ENCODE data around the gene INPP5D. TPM values are rescaled to one million over a fixed set of nuclear protein-coding genes. Genes with fewer than 3 reads are reported as not detected.

Gene INPP5D
- total and polyA plus RNA-seq, 7 experiments from 2014 or later = 41.0 to 232 (median 122) TPM

DNA sequence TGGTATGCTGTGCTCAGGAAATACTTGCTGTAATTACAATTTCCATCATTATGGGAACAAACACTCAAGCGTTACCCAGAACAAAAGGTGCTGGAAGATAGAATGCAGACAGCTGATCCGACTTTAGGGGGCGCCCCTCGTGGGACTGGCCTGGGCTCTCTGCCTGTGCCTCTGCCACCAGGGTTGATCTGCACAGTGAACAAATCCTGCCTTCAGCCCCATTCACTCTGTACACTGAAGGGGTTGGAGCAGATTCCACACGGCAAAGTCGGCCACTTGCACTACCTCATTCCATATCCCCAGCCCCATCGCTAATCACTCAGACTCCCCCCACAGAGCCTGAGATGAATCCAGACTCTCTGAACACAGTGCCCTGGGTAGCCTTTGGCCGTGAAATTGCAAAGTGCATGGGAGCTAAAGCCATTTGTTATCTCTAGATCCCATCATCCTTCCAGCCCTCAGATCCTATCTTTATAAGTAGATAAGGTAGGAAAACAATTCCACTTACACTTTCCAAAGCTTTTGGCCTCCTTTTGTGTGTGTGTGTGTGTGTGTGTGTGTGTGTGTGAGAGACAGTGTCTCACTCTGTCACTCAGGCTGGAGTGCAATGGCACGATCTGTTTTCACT lies 69.3 kb downstream of the INPP5D start:
- peak; percentile 37 for ATAC-seq
- ChIA-PET POLR2A (interaction anchor here (0.6 kb wide), 1 partner anchor 177 kb away, joined by 7 read pairs; no protein-coding TSS in a partner anchor), CTCF (interaction anchor here (1.2 to 1.9 kb wide), 3 partner anchors 10 to 75 kb away, joined by 3 to 6 read pairs (median 6); partner anchors contain the start of gene INPP5D)
- Histone ChIP-seq H3K27ac (ENCODE audit: low read depth, low read length) (no peak overlapping the region), H3K4me1 (ENCODE audit: control insufficient read depth in 2 of 2, insufficient read depth in 2 of 2, low read length in 2 of 2) (peaks cover 0 to 6% of the 10 kb centered on the region in 2 donors), H3K36me3 (ENCODE audit: control insufficient read depth in 2 of 3, insufficient read depth in 3 of 3, low read length in 3 of 3) (peaks cover 31 to 96% (median 45%) of the 10 kb centered on the region in 3 experiments), H3K9me3 (ENCODE audit: control insufficient read depth in 2 of 3, low read length in 3 of 3) (no peaks in the 10 kb centered on the region), H3K27me3 (ENCODE audit: control insufficient read depth in 2 of 2, insufficient read depth in 2 of 2, low read length in 2 of 2) (no peaks in the 10 kb centered on the region), H3K4me3 (ENCODE audit: low read length) (no peak overlapping the region)
- Mint-ChIP-seq H3K4me3 (no peak overlapping the region), H3K9me3 (peaks cover 0 to 8% (median 2%) of the 10 kb centered on the region in 11 donors), H3K27me3 (no peaks in the 10 kb centered on the region), H3K27ac (peak overlapping the region in 6 of 9 donors; percentile 19 to 84 (median 65)), H3K36me3 (peaks cover 20 to 68% (median 40%) of the 10 kb centered on the region in 5 donors), H3K4me1 (peaks cover 16 to 38% (median 20%) of the 10 kb centered on the region in 7 donors)
- DNase-seq = no peak
- intact Hi-C loops (cut with micrococcal nuclease) = no loop called here

DNA sequence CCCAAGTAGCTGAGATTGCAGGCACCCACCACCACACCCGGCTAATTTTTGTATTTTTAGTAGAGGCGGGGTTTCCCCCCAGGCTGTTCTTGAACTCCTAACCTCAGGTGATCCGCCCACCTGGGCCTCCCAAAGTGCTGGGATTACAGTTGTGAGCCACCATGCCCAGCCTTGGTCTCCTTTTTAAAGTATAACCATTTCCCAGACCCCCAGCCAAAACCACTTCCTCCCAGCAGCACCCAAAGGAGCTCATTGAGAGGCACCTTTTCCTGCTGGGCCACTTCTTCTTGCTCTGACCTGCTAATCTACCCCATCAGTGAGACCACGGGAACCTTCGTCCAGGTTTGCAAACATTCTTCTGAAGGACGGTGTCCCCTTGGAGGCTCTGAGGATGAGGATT lies 69.9 kb downstream of the INPP5D start:
- Mint-ChIP-seq H3K27ac (peak overlapping the region in 8 of 9 donors; percentile 4 to 87 (median 61)), H3K27me3 (no peaks in the 10 kb centered on the region), H3K4me1 (peaks cover 16 to 40% (median 20%) of the 10 kb centered on the region in 7 donors), H3K36me3 (peaks cover 24 to 73% (median 46%) of the 10 kb centered on the region in 5 donors), H3K9me3 (peaks cover 0 to 12% (median 3%) of the 10 kb centered on the region in 11 donors), H3K4me3 (peak overlapping the region in 1 of 10 donors; percentile 2)
- no peak overlapping the region for H3K4me3 ChIP-seq (ENCODE audit: low read length)
- no peak for ATAC-seq
- no peak overlapping the region for H3K27ac ChIP-seq (ENCODE audit: low read depth, low read length)
- H3K4me1 ChIP-seq (ENCODE audit: control insufficient read depth in 2 of 2, insufficient read depth in 2 of 2, low read length in 2 of 2) = peaks cover 0 to 6% of the 10 kb centered on the region in 2 donors
- DNase-seq = no peak
- no peaks in the 10 kb centered on the region for H3K27me3 ChIP-seq (ENCODE audit: control insufficient read depth in 2 of 2, insufficient read depth in 2 of 2, low read length in 2 of 2)
- intact Hi-C loops (cut with micrococcal nuclease) = no loop called here
- peaks cover 35 to 96% (median 51%) of the 10 kb centered on the region in 3 experiments for H3K36me3 ChIP-seq (ENCODE audit: control insufficient read depth in 2 of 3, insufficient read depth in 3 of 3, low read length in 3 of 3)
- CTCF ChIA-PET = interaction anchor here (0.6 to 1.9 kb wide), 4 partner anchors 11 to 308 kb away, joined by 3 to 6 read pairs (median 4); partner anchors contain the start of gene INPP5D
- H3K9me3 ChIP-seq (ENCODE audit: control insufficient read depth in 2 of 3, low read length in 3 of 3) = no peaks in the 10 kb centered on the region
- POLR2A ChIA-PET = interaction anchor here (0.6 kb wide), 1 partner anchor 178 kb away, joined by 7 read pairs; no protein-coding TSS in a partner anchor

DNA sequence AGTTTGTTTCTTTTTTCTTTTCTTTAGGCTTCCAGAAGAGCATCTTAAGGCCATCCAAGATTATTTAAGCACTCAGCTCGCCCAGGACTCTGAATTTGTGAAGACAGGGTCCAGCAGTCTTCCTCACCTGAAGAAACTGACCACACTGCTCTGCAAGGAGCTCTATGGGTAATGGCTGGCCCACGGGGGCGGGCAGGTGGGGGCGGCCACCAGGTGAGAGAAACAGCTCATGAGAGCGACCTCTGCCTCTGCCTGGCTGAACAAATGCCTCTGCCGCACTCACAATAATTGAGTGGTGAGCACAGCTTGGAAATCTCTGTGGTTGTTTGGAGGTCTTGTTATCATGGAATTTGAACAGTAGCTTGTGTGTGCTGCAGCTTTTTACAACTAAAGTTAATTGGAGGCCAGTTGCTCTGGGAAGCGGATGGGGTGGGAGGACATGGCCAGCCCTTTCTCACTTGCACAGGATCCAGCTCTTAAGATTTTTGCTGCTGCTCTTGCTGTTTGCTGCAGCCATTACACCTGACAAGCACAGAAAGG lies 70.4 kb downstream of the INPP5D start:
- H3K9me3 ChIP-seq (ENCODE audit: control insufficient read depth in 2 of 3, low read length in 3 of 3) = no peaks in the 10 kb centered on the region
- no peak overlapping the region for H3K4me3 Mint-ChIP-seq
- no peak overlapping the region for H3K4me3 ChIP-seq (ENCODE audit: low read length)
- no peak overlapping the region for H3K27ac ChIP-seq (ENCODE audit: low read depth, low read length)
- intact Hi-C loops (cut with micrococcal nuclease) = no loop called here
- no peaks in the 10 kb centered on the region for H3K27me3 ChIP-seq (ENCODE audit: control insufficient read depth in 2 of 2, insufficient read depth in 2 of 2, low read length in 2 of 2)
- H3K4me1 Mint-ChIP-seq = peaks cover 16 to 40% (median 20%) of the 10 kb centered on the region in 7 donors
- DNase-seq (no peak), ATAC-seq (no peak)
- H3K36me3 ChIP-seq (ENCODE audit: control insufficient read depth in 2 of 3, insufficient read depth in 3 of 3, low read length in 3 of 3) = peaks cover 38 to 94% (median 53%) of the 10 kb centered on the region in 3 experiments
- peak overlapping the region in 8 of 9 donors; percentile 10 to 87 (median 70) for H3K27ac Mint-ChIP-seq
- ChIA-PET CTCF (interaction anchor here (0.6 to 1.9 kb wide), 4 partner anchors 12 to 309 kb away, joined by 3 to 6 read pairs (median 4); partner anchors contain the start of gene INPP5D), POLR2A (interaction anchor here (0.6 to 0.7 kb wide), 2 partner anchors 178 to 1069 kb away, joined by 3 to 7 read pairs; no protein-coding TSS in a partner anchor)
- peaks cover 24 to 78% (median 49%) of the 10 kb centered on the region in 5 donors for H3K36me3 Mint-ChIP-seq
- H3K4me1 ChIP-seq (ENCODE audit: control insufficient read depth in 2 of 2, insufficient read depth in 2 of 2, low read length in 2 of 2) = peaks cover 0 to 6% of the 10 kb centered on the region in 2 donors
- no peaks in the 10 kb centered on the region for H3K27me3 Mint-ChIP-seq
- peaks cover 0 to 12% (median 3%) of the 10 kb centered on the region in 11 donors for H3K9me3 Mint-ChIP-seq

DNA sequence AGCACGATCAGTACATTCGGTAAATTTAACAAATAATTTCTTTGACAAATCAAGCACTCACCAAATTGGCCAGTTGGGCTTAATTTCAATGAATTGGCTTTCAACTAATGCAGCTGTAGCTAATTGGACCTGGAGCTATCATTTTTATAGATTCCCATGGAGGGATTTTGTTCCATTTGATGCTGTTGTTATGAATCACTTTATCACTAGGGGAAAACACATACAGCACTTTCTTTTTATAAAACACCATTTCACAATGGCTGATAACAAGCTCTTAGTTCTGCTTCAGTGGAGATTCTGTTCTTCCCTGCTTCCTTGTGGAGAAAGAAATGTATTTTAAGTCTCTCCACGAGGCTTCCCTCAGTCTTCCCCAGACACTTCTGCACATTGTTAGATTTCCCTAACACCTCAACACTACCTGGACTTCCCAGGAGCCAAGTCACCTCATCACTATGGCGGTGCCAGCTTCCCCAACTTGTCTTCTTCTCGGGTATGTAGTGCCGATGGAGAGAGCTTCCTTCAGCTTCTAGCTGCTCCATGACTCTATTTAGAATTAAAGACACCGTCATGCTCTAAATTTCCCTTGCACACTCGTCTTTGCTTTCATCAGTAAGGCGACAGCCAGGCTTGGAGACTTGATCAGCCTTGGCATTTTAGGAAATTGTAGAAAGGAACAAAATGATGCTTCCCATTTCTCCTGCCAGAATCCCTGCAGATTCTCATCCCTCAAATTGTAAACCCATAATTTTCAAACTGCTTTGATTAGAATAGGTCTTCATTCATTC lies 72.0 kb downstream of the INPP5D start:
- DNase-seq (no peak), ATAC-seq (no peak)
- ChIA-PET POLR2A (interaction anchor here (1.1 kb wide), 1 partner anchor 10 kb away, joined by 5 read pairs; no protein-coding TSS in a partner anchor), CTCF (interaction anchor here (0.6 kb wide), 1 partner anchor 12 kb away, joined by 3 read pairs; no protein-coding TSS in a partner anchor)
- H3K27ac Mint-ChIP-seq = peak overlapping the region in 5 of 9 donors; percentile 11 to 78 (median 48)
- intact Hi-C loops (cut with micrococcal nuclease) = no loop called here
- H3K27ac ChIP-seq (ENCODE audit: low read depth, low read length) = no peak overlapping the region
- H3K9me3 Mint-ChIP-seq = peaks cover 0 to 12% (median 3%) of the 10 kb centered on the region in 11 donors
- peaks cover 16 to 37% (median 21%) of the 10 kb centered on the region in 7 donors for H3K4me1 Mint-ChIP-seq
- peaks cover 29 to 89% (median 60%) of the 10 kb centered on the region in 3 experiments for H3K36me3 ChIP-seq (ENCODE audit: control insufficient read depth in 2 of 3, insufficient read depth in 3 of 3, low read length in 3 of 3)
- no peak overlapping the region for H3K4me3 Mint-ChIP-seq
- no peaks in the 10 kb centered on the region for H3K27me3 Mint-ChIP-seq
- peaks cover 24 to 78% (median 53%) of the 10 kb centered on the region in 5 donors for H3K36me3 Mint-ChIP-seq
- no peaks in the 10 kb centered on the region for H3K27me3 ChIP-seq (ENCODE audit: control insufficient read depth in 2 of 2, insufficient read depth in 2 of 2, low read length in 2 of 2)
- no peak overlapping the region for H3K4me3 ChIP-seq (ENCODE audit: low read length)
- H3K4me1 ChIP-seq (ENCODE audit: control insufficient read depth in 2 of 2, insufficient read depth in 2 of 2, low read length in 2 of 2) = peaks cover 0 to 6% of the 10 kb centered on the region in 2 donors
- no peaks in the 10 kb centered on the region for H3K9me3 ChIP-seq (ENCODE audit: control insufficient read depth in 2 of 3, low read length in 3 of 3)

DNA sequence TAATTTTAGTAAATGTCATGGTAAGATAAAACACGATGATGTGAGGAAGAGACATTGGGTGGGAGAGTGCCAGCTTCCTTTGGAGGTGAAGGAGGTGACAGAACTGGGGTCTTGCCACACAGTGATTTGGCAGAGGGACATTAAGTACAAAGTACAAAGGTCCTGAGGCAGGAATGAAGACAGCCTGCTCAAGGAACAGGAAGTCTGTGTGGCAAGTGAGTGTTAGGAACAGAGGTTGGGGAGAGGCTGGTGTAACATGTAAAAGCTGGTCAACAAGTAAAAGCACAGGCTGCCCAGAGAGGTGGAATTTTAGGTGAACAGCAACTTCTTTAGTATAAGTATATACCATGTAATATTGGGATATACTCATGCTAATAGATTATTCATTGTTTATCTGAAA lies 73.1 kb downstream of the INPP5D start:
- peaks cover 25 to 78% (median 56%) of the 10 kb centered on the region in 3 experiments for H3K36me3 ChIP-seq (ENCODE audit: control insufficient read depth in 2 of 3, insufficient read depth in 3 of 3, low read length in 3 of 3)
- ATAC-seq (no peak), DNase-seq (no peak)
- H3K36me3 Mint-ChIP-seq = peaks cover 24 to 68% (median 51%) of the 10 kb centered on the region in 5 donors
- no peaks in the 10 kb centered on the region for H3K27me3 ChIP-seq (ENCODE audit: control insufficient read depth in 2 of 2, insufficient read depth in 2 of 2, low read length in 2 of 2)
- CTCF ChIA-PET = interaction anchor here (0.6 kb wide), 1 partner anchor 287 kb away, joined by 3 read pairs; no protein-coding TSS in a partner anchor
- H3K4me3 ChIP-seq (ENCODE audit: low read length) = no peak overlapping the region
- intact Hi-C loops (cut with micrococcal nuclease) = no loop called here
- no peak overlapping the region for H3K27ac ChIP-seq (ENCODE audit: low read depth, low read length)
- no peak overlapping the region for H3K4me3 Mint-ChIP-seq
- H3K9me3 Mint-ChIP-seq = peaks cover 0 to 12% (median 3%) of the 10 kb centered on the region in 11 donors
- peak overlapping the region in 5 of 9 donors; percentile 1 to 64 (median 43) for H3K27ac Mint-ChIP-seq
- H3K4me1 Mint-ChIP-seq = peaks cover 16 to 37% (median 20%) of the 10 kb centered on the region in 7 donors
- no peaks in the 10 kb centered on the region for H3K9me3 ChIP-seq (ENCODE audit: control insufficient read depth in 2 of 3, low read length in 3 of 3)
- POLR2A ChIA-PET = no interaction called here
- peaks cover 0 to 6% of the 10 kb centered on the region in 2 donors for H3K4me1 ChIP-seq (ENCODE audit: control insufficient read depth in 2 of 2, insufficient read depth in 2 of 2, low read length in 2 of 2)
- H3K27me3 Mint-ChIP-seq = no peaks in the 10 kb centered on the region

DNA sequence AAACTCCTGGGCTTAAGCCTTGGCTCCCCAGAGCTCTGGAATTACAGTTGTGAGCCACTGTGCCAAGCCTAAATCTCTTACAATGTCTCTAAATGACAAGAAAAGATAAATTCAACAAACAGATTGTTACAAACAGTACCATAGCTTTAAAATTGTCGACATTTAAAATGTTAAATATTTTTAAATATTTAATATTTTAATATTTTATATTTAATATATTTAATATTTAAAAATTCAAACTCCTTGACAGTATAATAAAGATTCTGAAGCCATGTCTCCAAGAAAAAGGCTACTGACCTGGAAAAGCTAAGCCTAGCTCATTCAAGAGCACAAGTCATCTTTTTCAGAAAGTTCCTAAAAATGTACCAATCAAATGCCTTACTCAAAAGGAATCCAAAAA lies 75.3 kb downstream of the INPP5D start:
- ChIA-PET POLR2A (interaction anchor here (0.9 to 2.8 kb wide), 3 partner anchors 74 to 88 kb away, joined by 3 to 9 read pairs (median 3); partner anchors contain the start of gene INPP5D), CTCF (interaction anchor here (1.5 kb wide), 1 partner anchor 81 kb away, joined by 7 read pairs; no protein-coding TSS in a partner anchor)
- ATAC-seq (no peak), DNase-seq (no peak)
- H3K27ac ChIP-seq (ENCODE audit: low read depth, low read length) = no peak overlapping the region
- H3K36me3 Mint-ChIP-seq = peaks cover 29 to 66% (median 52%) of the 10 kb centered on the region in 5 donors
- no peak overlapping the region for H3K4me3 Mint-ChIP-seq
- H3K27me3 ChIP-seq (ENCODE audit: control insufficient read depth in 2 of 2, insufficient read depth in 2 of 2, low read length in 2 of 2) = no peaks in the 10 kb centered on the region
- H3K27ac Mint-ChIP-seq = no peak overlapping the region
- H3K4me3 ChIP-seq (ENCODE audit: low read length) = no peak overlapping the region
- H3K36me3 ChIP-seq (ENCODE audit: control insufficient read depth in 2 of 3, insufficient read depth in 3 of 3, low read length in 3 of 3) = peaks cover 18 to 70% (median 54%) of the 10 kb centered on the region in 3 experiments
- intact Hi-C loops (cut with micrococcal nuclease) = no loop called here
- peaks cover 0 to 12% (median 3%) of the 10 kb centered on the region in 11 donors for H3K9me3 Mint-ChIP-seq
- peaks cover 12 to 35% (median 19%) of the 10 kb centered on the region in 7 donors for H3K4me1 Mint-ChIP-seq
- H3K9me3 ChIP-seq (ENCODE audit: control insufficient read depth in 2 of 3, low read length in 3 of 3) = no peaks in the 10 kb centered on the region
- no peaks in the 10 kb centered on the region for H3K27me3 Mint-ChIP-seq
- H3K4me1 ChIP-seq (ENCODE audit: control insufficient read depth in 2 of 2, insufficient read depth in 2 of 2, low read length in 2 of 2) = no peaks in the 10 kb centered on the region

Measured in naive thymus-derived CD4-positive, alpha-beta T cell (primary cell).